NB4 (cell line): ENCODE data around the gene FAM216B.

Experiments
- MYC ChIP-seq: IDR thresholded peaks from 2 replicates; pipeline ENCODE4 v1.6.1; 2011; ENCODE audit warnings: low read depth, low read length
- POLR2A ChIP-seq: IDR thresholded peaks from 2 replicates; pipeline ENCODE4 v1.6.1; 2011; ENCODE audit warnings: mild to moderate bottlenecking; ENCODE audit not compliant: insufficient read length; ENCODE audit errors: extremely low read depth
- TF ChIP-seq, protein P1 (sequence below): IDR thresholded peaks from one replicate; pipeline ENCODE4 v1.5.1; 2012; ENCODE audit warnings: low read depth, low read length
- TF ChIP-seq, protein P2 (sequence below): IDR thresholded peaks from 2 replicates; pipeline ENCODE4 v1.6.1; 2011; ENCODE audit warnings: low read depth, low read length

DNA sequence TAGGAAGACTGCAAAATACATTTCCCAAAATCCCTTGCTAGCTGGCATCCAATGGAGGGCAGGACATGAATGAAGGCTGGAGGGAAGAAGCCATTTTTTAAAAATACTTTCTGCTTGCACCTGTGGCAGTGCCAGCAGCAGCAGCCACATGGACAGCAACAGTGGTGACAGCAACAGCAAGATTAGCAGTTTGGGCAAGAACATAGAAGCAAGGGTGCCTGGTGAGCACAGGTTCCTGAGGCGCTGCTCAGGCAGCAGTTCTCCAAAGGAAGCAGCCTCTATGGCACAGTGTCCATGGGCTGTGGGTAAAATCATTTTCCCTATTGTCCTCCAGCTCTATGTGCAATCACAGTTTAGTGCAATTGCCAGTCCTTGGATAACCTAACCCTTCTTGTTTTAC is 1.3 kb upstream of the FAM216B start:
- TF ChIP-seq, protein P1, sequence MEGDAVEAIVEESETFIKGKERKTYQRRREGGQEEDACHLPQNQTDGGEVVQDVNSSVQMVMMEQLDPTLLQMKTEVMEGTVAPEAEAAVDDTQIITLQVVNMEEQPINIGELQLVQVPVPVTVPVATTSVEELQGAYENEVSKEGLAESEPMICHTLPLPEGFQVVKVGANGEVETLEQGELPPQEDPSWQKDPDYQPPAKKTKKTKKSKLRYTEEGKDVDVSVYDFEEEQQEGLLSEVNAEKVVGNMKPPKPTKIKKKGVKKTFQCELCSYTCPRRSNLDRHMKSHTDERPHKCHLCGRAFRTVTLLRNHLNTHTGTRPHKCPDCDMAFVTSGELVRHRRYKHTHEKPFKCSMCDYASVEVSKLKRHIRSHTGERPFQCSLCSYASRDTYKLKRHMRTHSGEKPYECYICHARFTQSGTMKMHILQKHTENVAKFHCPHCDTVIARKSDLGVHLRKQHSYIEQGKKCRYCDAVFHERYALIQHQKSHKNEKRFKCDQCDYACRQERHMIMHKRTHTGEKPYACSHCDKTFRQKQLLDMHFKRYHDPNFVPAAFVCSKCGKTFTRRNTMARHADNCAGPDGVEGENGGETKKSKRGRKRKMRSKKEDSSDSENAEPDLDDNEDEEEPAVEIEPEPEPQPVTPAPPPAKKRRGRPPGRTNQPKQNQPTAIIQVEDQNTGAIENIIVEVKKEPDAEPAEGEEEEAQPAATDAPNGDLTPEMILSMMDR = no peak
- no peak for TF ChIP-seq POLR2A
- TF ChIP-seq, protein P2, sequence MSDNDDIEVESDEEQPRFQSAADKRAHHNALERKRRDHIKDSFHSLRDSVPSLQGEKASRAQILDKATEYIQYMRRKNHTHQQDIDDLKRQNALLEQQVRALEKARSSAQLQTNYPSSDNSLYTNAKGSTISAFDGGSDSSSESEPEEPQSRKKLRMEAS = no peak
- no peak for TF ChIP-seq MYC
